Skin of body (tissue), 2 donors: ENCODE data around the gene FIBIN. TPM values are rescaled to one million over a fixed set of nuclear protein-coding genes. Genes with fewer than 3 reads are reported as not detected.
"Not testable (repeated sequence)": the region's sequence is repeated elsewhere in the genome, so short reads cannot be mapped to it uniquely, and the experiment has no call there.

Experiments used
- DNase-seq: peaks from one replicate; lab custom pipeline; 2025; lab: John Stamatoyannopoulos, UW
- total RNA-seq: library from RNA; depleted of rRNA; stranded (reverse); fragments of >200 nt; gene quantifications from one replicate; pipeline ENCODE4 v1.2.3, GENCODE V29; 2014

The FIBIN gene
- total RNA-seq, 1 donor from 2014 or later, result 21.8 TPM

- no peak for DNase-seq
Observed at GRCh38 chr11:26976389-26976788, 17.5 kb upstream of the FIBIN start.

GRCh38 chr11:26977209-26977608, 16.7 kb upstream of the FIBIN start:
- not testable (repeated sequence) for DNase-seq

- DNase-seq, result no peak
Observed at GRCh38 chr11:26983645-26984044, 10.3 kb upstream of the FIBIN start.

- no peak for DNase-seq
Observed at GRCh38 chr11:26985470-26985869, 8.4 kb upstream of the FIBIN start.

GRCh38 chr11:26985943-26986342, 8.0 kb upstream of the FIBIN start:
- peak; percentile 83 for DNase-seq

- peak; percentile 51 for DNase-seq
Observed at GRCh38 chr11:26987272-26987671, 6.6 kb upstream of the FIBIN start.

GRCh38 chr11:26987731-26988130, 6.2 kb upstream of the FIBIN start:
- DNase-seq, result no peak

- peak; percentile 95 for DNase-seq
Observed at GRCh38 chr11:26992031-26992541, 1.8 kb upstream of the FIBIN start.

- no peak for DNase-seq
Observed at GRCh38 chr11:26994631-26995095, 751 bp downstream of the FIBIN start.

GRCh38 chr11:26995701-26996460, 2.0 kb downstream of the FIBIN start:
- no peak for DNase-seq

GRCh38 chr11:26997378-26997777, 3.5 kb downstream of the FIBIN start:
- no peak for DNase-seq

GRCh38 chr11:27001136-27001730, 7.3 kb downstream of the FIBIN start:
- not testable (repeated sequence) for DNase-seq

- DNase-seq, result no peak
Observed at GRCh38 chr11:27002431-27002830, 8.5 kb downstream of the FIBIN start.

- DNase-seq, result no peak
Observed at GRCh38 chr11:27002838-27003237, 8.9 kb downstream of the FIBIN start.

- DNase-seq, result no peak
Observed at GRCh38 chr11:27004103-27004502, 10.2 kb downstream of the FIBIN start.

GRCh38 chr11:27008811-27009535, 15.1 kb downstream of the FIBIN start:
- DNase-seq, result no peak

- DNase-seq, result no peak
Observed at GRCh38 chr11:27011560-27012233, 17.8 kb downstream of the FIBIN start.

GRCh38 chr11:27012234-27012921, 18.5 kb downstream of the FIBIN start:
- DNase-seq, result peak; percentile 46

- DNase-seq, result peak; percentile 75
Observed at GRCh38 chr11:27013781-27014361, 20.0 kb downstream of the FIBIN start.

GRCh38 chr11:27018902-27019529, 25.1 kb downstream of the FIBIN start:
- no peak for DNase-seq
